Activated CD8-positive, alpha-beta T cell treated with anti-CD3 and anti-CD28 coated beads for 36 hours (primary cell): Measurements from ENCODE around the gene AGO3. TPM values are rescaled to one million over a fixed set of nuclear protein-coding genes. Genes with fewer than 3 reads are reported as not detected.

Source experiments
- ATAC-seq: fragments of 200-7000 bp; cut with Tn5 transposase; one replicate; pipeline ENCODE4 v1.10.0; 2021; ENCODE audit warnings: mild to moderate bottlenecking, moderate library complexity
- CTCF ChIA-PET: fragments of 350-600 bp; sonication (Branson Sonifier 250); formaldehyde crosslinking; loops from one replicate; lab custom pipeline; 2021; ENCODE audit warnings: antibody characterized with exemption; lab: Charles Lee
- POLR2A ChIA-PET: fragments of 350-600 bp; sonication (Branson Sonifier 250); formaldehyde crosslinking; loops from one replicate; lab custom pipeline; 2021; ENCODE audit warnings: antibody characterized with exemption; lab: Charles Lee
- DNase-seq: peaks from one replicate; pipeline ENCODE4 v3.0.0-alpha.2; 2020
- H3K27ac Mint-ChIP-seq: one replicate; pipeline ENCODE4 v1.8.0; 2021; ENCODE audit warnings: mild to moderate bottlenecking, mixed read lengths
- H3K27me3 Mint-ChIP-seq: one replicate; pipeline ENCODE4 v1.8.0; 2021; ENCODE audit warnings: mixed read lengths
- H3K36me3 Mint-ChIP-seq: one replicate; pipeline ENCODE4 v1.8.0; 2021; ENCODE audit warnings: low read depth, mixed read lengths
- H3K4me1 Mint-ChIP-seq: one replicate; pipeline ENCODE4 v1.8.0; 2021; ENCODE audit warnings: low read depth, mixed read lengths
- H3K4me3 Mint-ChIP-seq: one replicate; pipeline ENCODE4 v1.8.0; 2021; ENCODE audit warnings: mild to moderate bottlenecking, moderate library complexity, mixed read lengths
- H3K9me3 Mint-ChIP-seq: one replicate; pipeline ENCODE4 v1.8.0; 2021; ENCODE audit warnings: mixed read lengths
- CTCF ChIP-seq: fragments of 200-600 bp; IDR thresholded peaks from one replicate; pipeline ENCODE4 v1.8.0; 2022; ENCODE audit warnings: antibody characterized with exemption, mild to moderate bottlenecking
- intact Hi-C: fragments of 100-400 bp; cut with micrococcal nuclease; formaldehyde crosslinking; loops from one replicate; pipeline ENCODE4 v1.10.0; 2022
- total RNA-seq, 2 experiments: library from RNA; stranded (reverse); gene quantifications; one replicate each; pipeline ENCODE4 v1.2.3, GENCODE V29; 2021

AGO3 gene
- total RNA-seq, result 10 to 100 TPM; 27.7 to 30.0 TPM

GRCh38 chr1:35930593-35931445 lies at the start of gene AGO3:
AGO3 (plus strand) TSS chr1:35931105; CDS start chr1:35931427, 322 bp downstream.
- peaks cover 3% of the 10 kb centered on the region for H3K36me3 Mint-ChIP-seq
- ChIA-PET POLR2A (interaction anchor here (0.7 to 4.6 kb wide), 21 partner anchors 9 to 456 kb away, joined by 3 to 23 read pairs (median 4); partner anchors contain the start of genes AGO1 and CLSPN), CTCF (interaction anchor here (1.0 to 2.1 kb wide), 5 partner anchors 13 to 204 kb away, joined by 3 to 10 read pairs (median 4); partner anchors contain the start of gene AGO1)
- no peaks in the 10 kb centered on the region for H3K9me3 Mint-ChIP-seq
- peak within 1 kb of the TSS; percentile 97 for H3K4me3 Mint-ChIP-seq
- no peaks in the 10 kb centered on the region for H3K27me3 Mint-ChIP-seq
- peak within 1 kb of the TSS; percentile 98 for H3K27ac Mint-ChIP-seq
- H3K4me1 Mint-ChIP-seq, result peaks cover 34% of the 10 kb centered on the region
- ATAC-seq (peak; percentile 93), DNase-seq (peak; percentile 96)
- TF ChIP-seq CTCF, result no peak
- intact Hi-C loops, result loop anchor here (5.0 kb wide), 1 partner anchor 156 kb away; the partner anchor contains the start of gene ADPRS

GRCh38 chr1:35881850-35882273 lies 49.0 kb upstream of the AGO3 start:
- POLR2A ChIA-PET, result interaction anchor here (2.8 kb wide), 1 partner anchor 49 kb away, joined by 12 read pairs; the partner anchor contains the start of gene AGO3
- H3K36me3 Mint-ChIP-seq, result no peaks in the 10 kb centered on the region
- intact Hi-C loops, result no loop called here
- CTCF ChIA-PET, result interaction anchor here (0.8 to 2.2 kb wide), 8 partner anchors 8 to 137 kb away, joined by 3 to 19 read pairs (median 4); partner anchors contain the start of gene AGO3
- no peaks in the 10 kb centered on the region for H3K9me3 Mint-ChIP-seq
- peaks cover 36% of the 10 kb centered on the region for H3K4me1 Mint-ChIP-seq
- ATAC-seq (no peak), DNase-seq (no peak)
- H3K27ac Mint-ChIP-seq, result no peak overlapping the region
- TF ChIP-seq CTCF, result no peak
- H3K4me3 Mint-ChIP-seq, result peak overlapping the region; percentile 1
- no peaks in the 10 kb centered on the region for H3K27me3 Mint-ChIP-seq

GRCh38 chr1:35882586-35882944 lies 48.3 kb upstream of the AGO3 start:
- TF ChIP-seq CTCF, result no peak
- no peak overlapping the region for H3K27ac Mint-ChIP-seq
- peaks cover 43% of the 10 kb centered on the region for H3K4me1 Mint-ChIP-seq
- POLR2A ChIA-PET, result interaction anchor here (2.8 kb wide), 1 partner anchor 48 kb away, joined by 12 read pairs; the partner anchor contains the start of gene AGO3
- CTCF ChIA-PET, result interaction anchor here (0.8 to 2.2 kb wide), 14 partner anchors 9 to 263 kb away, joined by 3 to 19 read pairs (median 4); partner anchors contain the start of gene AGO3
- intact Hi-C loops, result no loop called here
- peak overlapping the region; percentile 46 for H3K4me3 Mint-ChIP-seq
- no peaks in the 10 kb centered on the region for H3K27me3 Mint-ChIP-seq
- no peak for ATAC-seq
- no peaks in the 10 kb centered on the region for H3K9me3 Mint-ChIP-seq
- DNase-seq, result no peak
- H3K36me3 Mint-ChIP-seq, result no peaks in the 10 kb centered on the region

GRCh38 chr1:35882945-35883634 lies 47.8 kb upstream of the AGO3 start, which contains the start of gene AGO1:
AGO1 (plus strand) TSS chr1:35883209; CDS start chr1:35883422, 213 bp downstream.
- DNase-seq, result peak; percentile 96
- ChIA-PET CTCF (interaction anchor here (0.6 to 2.2 kb wide), 21 partner anchors 9 to 268 kb away, joined by 3 to 19 read pairs (median 4); partner anchors contain the start of gene AGO3), POLR2A (interaction anchor here (2.8 kb wide), 1 partner anchor 48 kb away, joined by 12 read pairs; the partner anchor contains the start of gene AGO3)
- no peaks in the 10 kb centered on the region for H3K36me3 Mint-ChIP-seq
- no peaks in the 10 kb centered on the region for H3K9me3 Mint-ChIP-seq
- peaks cover 43% of the 10 kb centered on the region for H3K4me1 Mint-ChIP-seq
- intact Hi-C loops, result no loop called here
- H3K27me3 Mint-ChIP-seq, result no peaks in the 10 kb centered on the region
- peak; percentile 87 for TF ChIP-seq CTCF
- peak within 1 kb of the TSS; percentile 91 for H3K4me3 Mint-ChIP-seq
- peak; percentile 99 for ATAC-seq
- H3K27ac Mint-ChIP-seq, result peak within 1 kb of the TSS; percentile 85
